ENCODE results near the gene MAP1S.

MAP1S gene

DNA sequence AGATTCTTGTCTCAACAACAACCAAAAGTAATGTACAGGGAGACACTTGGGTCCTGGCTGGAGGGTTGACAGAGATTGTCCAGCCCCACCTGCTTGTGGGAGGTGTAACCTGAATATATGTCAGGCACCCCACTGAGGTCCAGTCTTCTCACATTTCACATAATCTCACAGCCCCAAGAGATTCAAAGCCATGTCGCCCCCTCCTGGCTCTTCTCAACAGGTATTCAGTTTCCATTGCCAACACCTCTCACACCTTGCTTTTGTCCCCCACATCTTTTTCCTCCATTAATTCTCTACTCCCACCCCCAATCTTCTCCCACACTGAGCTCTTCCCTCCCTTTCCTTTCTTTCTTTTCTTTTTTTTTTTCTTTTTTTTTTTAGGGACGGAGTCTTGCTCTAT lies 42.3 kb upstream of the MAP1S start:
- Histone ChIP-seq H3K4me3 (ENCODE audit: low read length) (no peak overlapping the region), H3K27me3 (ENCODE audit: low read depth, low read length) (peaks cover 17% of the 10 kb centered on the region), H3K79me2 (ENCODE audit: low read length) (no peaks in the 10 kb centered on the region), H2AFZ (ENCODE audit: low read depth, low read length) (no peak overlapping the region), H3K9me3 (ENCODE audit: insufficient read depth, low read length) (no peaks in the 10 kb centered on the region), H3K9ac (ENCODE audit: low read length) (no peak overlapping the region), H3K36me3 (replicated peaks; ENCODE audit: low read depth, low read length) (no peaks in the 10 kb centered on the region), H3K4me1 (ENCODE audit: low read length) (no peaks in the 10 kb centered on the region), H3K4me2 (ENCODE audit: low read length) (no peak overlapping the region), H3K27ac (ENCODE audit: low read length) (no peak overlapping the region), H4K20me1 (ENCODE audit: insufficient read depth, low read length) (no peaks in the 10 kb centered on the region)
- no peak for TF ChIP-seq EZH2phosphoT487 (IDR thresholded peaks at IDR 0.05; ENCODE audit: low read depth)
- TF ChIP-seq, protein P1, sequence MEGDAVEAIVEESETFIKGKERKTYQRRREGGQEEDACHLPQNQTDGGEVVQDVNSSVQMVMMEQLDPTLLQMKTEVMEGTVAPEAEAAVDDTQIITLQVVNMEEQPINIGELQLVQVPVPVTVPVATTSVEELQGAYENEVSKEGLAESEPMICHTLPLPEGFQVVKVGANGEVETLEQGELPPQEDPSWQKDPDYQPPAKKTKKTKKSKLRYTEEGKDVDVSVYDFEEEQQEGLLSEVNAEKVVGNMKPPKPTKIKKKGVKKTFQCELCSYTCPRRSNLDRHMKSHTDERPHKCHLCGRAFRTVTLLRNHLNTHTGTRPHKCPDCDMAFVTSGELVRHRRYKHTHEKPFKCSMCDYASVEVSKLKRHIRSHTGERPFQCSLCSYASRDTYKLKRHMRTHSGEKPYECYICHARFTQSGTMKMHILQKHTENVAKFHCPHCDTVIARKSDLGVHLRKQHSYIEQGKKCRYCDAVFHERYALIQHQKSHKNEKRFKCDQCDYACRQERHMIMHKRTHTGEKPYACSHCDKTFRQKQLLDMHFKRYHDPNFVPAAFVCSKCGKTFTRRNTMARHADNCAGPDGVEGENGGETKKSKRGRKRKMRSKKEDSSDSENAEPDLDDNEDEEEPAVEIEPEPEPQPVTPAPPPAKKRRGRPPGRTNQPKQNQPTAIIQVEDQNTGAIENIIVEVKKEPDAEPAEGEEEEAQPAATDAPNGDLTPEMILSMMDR (IDR thresholded peaks at IDR 0.05; ENCODE audit: low read depth, low read length) = peak; percentile 42

DNA sequence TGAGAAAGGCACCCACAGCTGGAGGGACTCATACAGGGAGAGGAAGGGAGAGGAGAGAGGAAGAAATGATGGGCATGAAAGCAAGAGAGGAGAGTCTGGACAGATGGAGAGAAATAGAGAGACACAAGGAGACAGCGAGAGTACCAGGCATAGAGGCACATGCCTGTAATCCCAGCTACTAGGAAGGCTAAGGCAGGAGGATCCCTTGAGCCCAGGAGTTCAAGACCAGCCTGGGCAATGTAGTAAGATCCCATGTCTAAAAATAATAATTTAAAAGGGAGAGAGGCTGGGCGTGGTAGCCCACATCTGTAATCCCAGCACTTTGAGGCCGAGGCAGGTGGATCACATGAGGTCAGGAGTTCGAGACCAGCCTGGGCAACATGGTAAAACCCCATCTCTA lies 40.4 kb upstream of the MAP1S start:
- H3K4me3 ChIP-seq (ENCODE audit: low read length) = no peak overlapping the region
- H4K20me1 ChIP-seq (ENCODE audit: insufficient read depth, low read length) = no peaks in the 10 kb centered on the region
- TF ChIP-seq, protein P1 (IDR thresholded peaks at IDR 0.05; ENCODE audit: low read depth, low read length) = no peak
- TF ChIP-seq EZH2phosphoT487 (IDR thresholded peaks at IDR 0.05; ENCODE audit: low read depth) = no peak
- H3K9ac ChIP-seq (ENCODE audit: low read length) = no peak overlapping the region
- no peaks in the 10 kb centered on the region for H3K79me2 ChIP-seq (ENCODE audit: low read length)
- no peaks in the 10 kb centered on the region for H3K36me3 ChIP-seq (replicated peaks; ENCODE audit: low read depth, low read length)
- H3K4me1 ChIP-seq (ENCODE audit: low read length) = no peaks in the 10 kb centered on the region
- H2AFZ ChIP-seq (ENCODE audit: low read depth, low read length) = no peak overlapping the region
- H3K27ac ChIP-seq (ENCODE audit: low read length) = no peak overlapping the region
- peaks cover 29% of the 10 kb centered on the region for H3K27me3 ChIP-seq (ENCODE audit: low read depth, low read length)
- no peaks in the 10 kb centered on the region for H3K9me3 ChIP-seq (ENCODE audit: insufficient read depth, low read length)
- H3K4me2 ChIP-seq (ENCODE audit: low read length) = no peak overlapping the region

DNA sequence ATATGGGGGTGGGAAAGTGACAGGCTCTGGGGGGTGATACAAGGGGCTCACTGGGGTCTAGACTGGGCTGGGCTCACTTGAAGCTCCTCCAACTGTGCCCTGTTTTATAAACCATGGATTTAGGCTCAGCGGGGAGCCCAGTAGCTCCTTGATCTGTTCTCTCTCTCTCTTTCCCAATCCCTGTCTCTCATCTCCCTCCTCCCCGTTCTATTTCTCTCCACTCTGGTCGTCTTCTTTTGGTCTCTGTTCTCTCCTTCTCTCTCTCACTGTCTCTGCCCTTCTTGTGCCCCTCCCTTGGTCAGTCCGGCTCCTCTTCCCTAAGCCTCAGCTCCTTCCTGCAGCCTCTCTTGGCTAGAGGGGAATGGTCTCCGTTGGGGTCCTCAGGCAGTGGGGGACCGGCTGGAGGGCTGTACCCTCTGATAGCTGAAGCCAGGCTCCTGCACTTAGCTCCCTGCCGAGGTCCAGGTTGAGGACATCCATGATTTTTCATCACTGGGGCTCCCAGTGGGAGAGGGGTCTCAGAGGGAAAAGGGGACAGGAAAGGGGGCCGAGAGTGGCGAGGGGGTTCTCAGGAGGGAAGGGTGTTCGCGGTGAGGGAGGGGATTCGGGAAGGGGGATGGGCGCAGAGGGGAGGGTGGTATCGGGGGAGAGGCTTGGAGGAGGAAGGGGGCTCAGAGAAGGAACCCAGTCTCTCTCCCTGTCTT lies 39.6 kb upstream of the MAP1S start:
- TF ChIP-seq, protein P1 (IDR thresholded peaks at IDR 0.05; ENCODE audit: low read depth, low read length) = no peak
- TF ChIP-seq EZH2phosphoT487 (IDR thresholded peaks at IDR 0.05; ENCODE audit: low read depth) = no peak
- no peak overlapping the region for H3K9ac ChIP-seq (ENCODE audit: low read length)
- H3K4me3 ChIP-seq (ENCODE audit: low read length) = no peak overlapping the region
- no peaks in the 10 kb centered on the region for H3K9me3 ChIP-seq (ENCODE audit: insufficient read depth, low read length)
- no peak overlapping the region for H3K4me2 ChIP-seq (ENCODE audit: low read length)
- H4K20me1 ChIP-seq (ENCODE audit: insufficient read depth, low read length) = no peaks in the 10 kb centered on the region
- H3K27ac ChIP-seq (ENCODE audit: low read length) = no peak overlapping the region
- H3K27me3 ChIP-seq (ENCODE audit: low read depth, low read length) = peaks cover 31% of the 10 kb centered on the region
- H3K79me2 ChIP-seq (ENCODE audit: low read length) = no peaks in the 10 kb centered on the region
- H3K36me3 ChIP-seq (replicated peaks; ENCODE audit: low read depth, low read length) = no peaks in the 10 kb centered on the region
- no peak overlapping the region for H2AFZ ChIP-seq (ENCODE audit: low read depth, low read length)
- H3K4me1 ChIP-seq (ENCODE audit: low read length) = no peaks in the 10 kb centered on the region

DNA sequence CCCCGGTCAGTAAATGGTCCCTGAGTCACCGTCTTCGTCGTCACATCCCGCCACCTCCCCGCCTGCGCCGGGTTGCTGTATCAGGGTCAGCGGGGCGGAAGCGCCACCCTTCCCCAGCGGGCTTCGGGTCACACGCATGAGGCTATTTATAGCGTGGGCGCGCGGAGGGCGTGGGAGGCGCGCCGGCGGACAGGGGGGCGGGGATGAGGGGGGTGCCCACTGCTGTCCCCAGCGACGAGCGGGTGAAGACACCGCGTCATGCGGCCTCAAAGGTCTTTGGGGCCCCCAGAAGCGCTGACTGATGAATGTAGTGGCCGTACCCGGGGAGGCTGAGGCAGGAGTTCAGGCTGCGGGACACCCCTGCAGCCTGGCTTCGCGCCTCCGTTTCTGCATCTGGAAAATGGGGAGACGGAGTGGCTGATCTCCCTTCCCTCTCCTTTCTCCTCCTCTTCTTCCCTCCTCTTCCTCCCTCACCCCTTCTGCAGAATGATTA lies 39.0 kb upstream of the MAP1S start:
- H3K27me3 ChIP-seq (ENCODE audit: low read depth, low read length) = peaks cover 34% of the 10 kb centered on the region
- TF ChIP-seq EZH2phosphoT487 (IDR thresholded peaks at IDR 0.05; ENCODE audit: low read depth) = no peak
- TF ChIP-seq, protein P1 (IDR thresholded peaks at IDR 0.05; ENCODE audit: low read depth, low read length) = no peak
- no peaks in the 10 kb centered on the region for H4K20me1 ChIP-seq (ENCODE audit: insufficient read depth, low read length)
- H3K9me3 ChIP-seq (ENCODE audit: insufficient read depth, low read length) = no peaks in the 10 kb centered on the region
- H3K27ac ChIP-seq (ENCODE audit: low read length) = no peak overlapping the region
- H3K79me2 ChIP-seq (ENCODE audit: low read length) = no peaks in the 10 kb centered on the region
- H3K4me1 ChIP-seq (ENCODE audit: low read length) = no peaks in the 10 kb centered on the region
- no peak overlapping the region for H3K4me3 ChIP-seq (ENCODE audit: low read length)
- H3K4me2 ChIP-seq (ENCODE audit: low read length) = no peak overlapping the region
- no peak overlapping the region for H2AFZ ChIP-seq (ENCODE audit: low read depth, low read length)
- H3K9ac ChIP-seq (ENCODE audit: low read length) = no peak overlapping the region
- H3K36me3 ChIP-seq (replicated peaks; ENCODE audit: low read depth, low read length) = no peaks in the 10 kb centered on the region
